HL-60 (cell line): ENCODE results near the gene EFR3B.

Experiments
- CTCF ChIP-seq: IDR thresholded peaks from one replicate; pipeline ENCODE4 v1.5.1; 2011; ENCODE audit warnings: low read length, control low read depth, inconsistent platforms; ENCODE audit not compliant: insufficient read depth
- POLR2AphosphoS5 ChIP-seq: IDR thresholded peaks from 2 replicates; pipeline ENCODE4 v1.6.1; 2012; ENCODE audit warnings: low read depth
- TF ChIP-seq, protein P1 (sequence below): IDR thresholded peaks from 2 replicates; pipeline ENCODE4 v1.6.1; 2012; ENCODE audit warnings: low read depth; ENCODE audit not compliant: insufficient replicate concordance

DNA sequence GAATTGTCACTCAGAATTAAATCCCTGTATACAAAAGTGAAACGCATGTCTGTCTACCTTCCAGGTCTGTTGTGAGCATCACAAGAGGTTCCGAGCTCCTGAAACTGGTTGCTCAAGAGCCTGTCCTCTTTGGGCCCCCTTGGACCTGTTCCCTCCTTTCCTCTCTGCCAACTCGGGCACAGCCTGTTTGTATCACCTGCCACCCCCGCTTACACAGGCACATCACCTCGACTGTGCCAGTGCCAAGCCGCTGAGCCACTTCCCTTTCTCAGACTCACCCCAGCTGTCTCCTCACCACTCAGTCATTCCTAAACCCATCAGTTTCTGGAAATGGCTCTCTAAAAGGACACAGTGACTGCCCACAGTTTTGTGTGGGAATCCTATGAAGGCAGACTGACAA is 3.1 kb downstream of the EFR3B start:
- no peak for TF ChIP-seq CTCF
- TF ChIP-seq POLR2AphosphoS5 = no peak
- TF ChIP-seq, protein P1, sequence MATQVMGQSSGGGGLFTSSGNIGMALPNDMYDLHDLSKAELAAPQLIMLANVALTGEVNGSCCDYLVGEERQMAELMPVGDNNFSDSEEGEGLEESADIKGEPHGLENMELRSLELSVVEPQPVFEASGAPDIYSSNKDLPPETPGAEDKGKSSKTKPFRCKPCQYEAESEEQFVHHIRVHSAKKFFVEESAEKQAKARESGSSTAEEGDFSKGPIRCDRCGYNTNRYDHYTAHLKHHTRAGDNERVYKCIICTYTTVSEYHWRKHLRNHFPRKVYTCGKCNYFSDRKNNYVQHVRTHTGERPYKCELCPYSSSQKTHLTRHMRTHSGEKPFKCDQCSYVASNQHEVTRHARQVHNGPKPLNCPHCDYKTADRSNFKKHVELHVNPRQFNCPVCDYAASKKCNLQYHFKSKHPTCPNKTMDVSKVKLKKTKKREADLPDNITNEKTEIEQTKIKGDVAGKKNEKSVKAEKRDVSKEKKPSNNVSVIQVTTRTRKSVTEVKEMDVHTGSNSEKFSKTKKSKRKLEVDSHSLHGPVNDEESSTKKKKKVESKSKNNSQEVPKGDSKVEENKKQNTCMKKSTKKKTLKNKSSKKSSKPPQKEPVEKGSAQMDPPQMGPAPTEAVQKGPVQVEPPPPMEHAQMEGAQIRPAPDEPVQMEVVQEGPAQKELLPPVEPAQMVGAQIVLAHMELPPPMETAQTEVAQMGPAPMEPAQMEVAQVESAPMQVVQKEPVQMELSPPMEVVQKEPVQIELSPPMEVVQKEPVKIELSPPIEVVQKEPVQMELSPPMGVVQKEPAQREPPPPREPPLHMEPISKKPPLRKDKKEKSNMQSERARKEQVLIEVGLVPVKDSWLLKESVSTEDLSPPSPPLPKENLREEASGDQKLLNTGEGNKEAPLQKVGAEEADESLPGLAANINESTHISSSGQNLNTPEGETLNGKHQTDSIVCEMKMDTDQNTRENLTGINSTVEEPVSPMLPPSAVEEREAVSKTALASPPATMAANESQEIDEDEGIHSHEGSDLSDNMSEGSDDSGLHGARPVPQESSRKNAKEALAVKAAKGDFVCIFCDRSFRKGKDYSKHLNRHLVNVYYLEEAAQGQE = no peak
